ENCODE results near the gene FAM89B.

FAM89B gene

DNA sequence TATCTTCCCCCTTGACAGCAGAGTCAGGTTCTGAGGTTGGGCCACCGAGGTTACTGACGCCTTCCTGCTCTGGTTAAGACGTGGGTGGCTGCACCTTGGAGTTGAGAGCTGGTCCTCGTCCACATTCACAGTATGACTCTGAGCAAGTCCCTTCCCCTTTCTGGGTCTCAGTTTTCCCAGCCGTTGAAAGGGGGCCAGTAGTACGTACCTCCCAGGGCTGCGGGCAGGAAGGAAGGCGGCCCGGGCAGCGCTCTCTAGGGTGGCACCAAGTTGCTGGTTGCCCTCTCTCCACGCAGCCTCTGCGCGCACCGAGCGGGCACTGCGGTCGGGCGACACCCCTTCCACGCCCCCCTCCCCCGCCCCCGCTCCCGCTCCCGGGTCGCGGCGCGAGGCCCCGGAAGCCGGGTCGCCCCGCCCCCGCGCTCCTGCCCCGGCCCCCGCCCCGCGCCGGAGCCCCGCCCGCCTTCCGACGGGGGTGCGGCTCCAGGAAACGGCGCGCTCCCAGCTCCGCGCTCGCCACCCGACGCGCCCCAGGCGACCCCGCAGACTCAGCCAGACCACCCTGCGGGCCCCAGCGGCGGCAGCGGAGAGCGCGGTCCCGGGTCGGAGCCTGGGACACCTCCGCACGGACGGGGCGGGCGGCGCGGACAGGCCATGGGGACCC, 3.4 kb downstream of the FAM89B start, which contains the start of gene EHBP1L1:
Gene EHBP1L1, plus strand, starts transcription at position 486 of the 664 bp plus-strand sequence. CDS start 250 bp downstream, outside the sequence.
- DNase-seq, result no peak

- no peak for DNase-seq
These were observed 4.0 kb downstream of the FAM89B start for GRCh38 chr11:65576232-65576866.

GRCh38 chr11:65576867-65577755, 4.8 kb downstream of the FAM89B start:
- DNase-seq, result no peak

- no peak for DNase-seq
These were observed 5.4 kb downstream of the FAM89B start for GRCh38 chr11:65577756-65578109.

- DNase-seq, result no peak
These were observed 5.8 kb downstream of the FAM89B start for GRCh38 chr11:65578134-65578533.

- DNase-seq, result no peak
These were observed 6.3 kb downstream of the FAM89B start for GRCh38 chr11:65578667-65579066.

DNA sequence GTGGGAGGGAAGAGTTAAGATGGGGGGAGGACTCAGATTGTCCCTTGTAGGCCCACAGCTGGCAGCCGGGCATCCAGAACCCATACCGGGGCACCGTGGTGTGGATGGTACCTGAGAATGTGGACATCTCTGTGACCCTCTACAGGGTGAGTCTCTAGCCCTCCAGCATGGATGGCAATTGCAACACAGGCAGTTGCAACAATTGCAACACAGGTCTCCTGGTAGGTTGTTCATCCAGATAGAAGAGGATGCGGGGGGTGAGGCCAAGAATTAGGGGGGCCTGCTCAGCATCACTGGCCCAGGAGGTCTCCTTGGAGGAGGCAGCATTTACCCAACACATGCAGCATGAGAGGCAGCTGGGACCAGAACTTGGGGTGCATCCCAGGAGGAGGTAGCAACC, 7.0 kb downstream of the FAM89B start:
- no peak for DNase-seq

DNA sequence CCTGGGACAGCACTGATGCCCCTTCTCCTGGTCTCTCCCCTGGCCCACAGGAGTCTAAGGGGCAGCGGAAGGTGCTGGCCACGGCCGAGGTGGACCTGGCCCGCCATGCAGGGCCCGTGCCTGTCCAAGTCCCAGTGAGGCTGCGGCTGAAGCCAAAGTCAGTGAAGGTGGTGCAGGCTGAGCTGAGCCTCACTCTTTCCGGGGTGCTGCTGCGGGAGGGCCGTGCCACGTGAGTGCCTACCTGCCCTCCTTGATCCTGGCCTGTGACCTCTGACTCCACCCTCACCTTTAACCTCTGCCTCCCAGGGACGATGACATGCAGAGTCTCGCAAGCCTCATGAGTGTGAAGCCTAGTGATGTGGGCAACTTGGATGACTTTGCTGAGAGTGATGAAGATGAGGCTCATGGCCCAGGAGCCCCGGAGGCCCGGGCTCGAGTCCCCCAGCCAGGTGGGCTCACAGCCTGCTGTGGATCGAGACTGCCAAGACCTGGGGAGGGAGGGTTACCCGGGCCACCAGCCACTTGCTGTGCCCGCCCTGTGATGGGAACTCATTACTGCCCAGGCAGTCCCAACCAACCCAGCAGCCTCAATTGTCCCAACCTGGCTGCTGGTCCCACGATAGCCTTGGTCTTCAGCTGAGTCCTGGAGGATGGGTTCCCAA, 7.8 kb downstream of the FAM89B start:
- DNase-seq, result no peak

GRCh38 chr11:65580756-65581155, 8.4 kb downstream of the FAM89B start:
- DNase-seq, result no peak

DNA sequence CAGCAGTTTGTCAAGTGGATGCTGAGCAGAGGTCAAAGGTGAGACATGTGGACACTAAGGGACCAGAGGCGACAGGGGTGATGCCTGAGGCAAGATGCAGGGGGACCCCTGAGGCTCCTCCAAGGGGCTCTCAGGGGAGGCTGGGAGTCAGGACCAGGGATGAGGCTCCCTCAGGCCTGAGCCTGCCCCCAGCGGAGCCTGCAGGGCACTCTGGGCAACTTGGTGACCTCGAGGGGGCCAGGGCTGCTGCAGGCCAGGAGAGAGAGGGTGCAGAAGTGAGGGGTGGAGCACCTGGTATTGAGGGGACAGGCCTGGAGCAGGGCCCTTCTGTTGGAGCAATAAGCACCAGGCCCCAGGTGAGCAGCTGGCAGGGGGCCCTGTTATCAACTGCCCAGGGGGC, 9.6 kb downstream of the FAM89B start:
- no peak for DNase-seq

GRCh38 chr11:65583589-65583988, 11.3 kb downstream of the FAM89B start:
- DNase-seq, result no peak

DNA sequence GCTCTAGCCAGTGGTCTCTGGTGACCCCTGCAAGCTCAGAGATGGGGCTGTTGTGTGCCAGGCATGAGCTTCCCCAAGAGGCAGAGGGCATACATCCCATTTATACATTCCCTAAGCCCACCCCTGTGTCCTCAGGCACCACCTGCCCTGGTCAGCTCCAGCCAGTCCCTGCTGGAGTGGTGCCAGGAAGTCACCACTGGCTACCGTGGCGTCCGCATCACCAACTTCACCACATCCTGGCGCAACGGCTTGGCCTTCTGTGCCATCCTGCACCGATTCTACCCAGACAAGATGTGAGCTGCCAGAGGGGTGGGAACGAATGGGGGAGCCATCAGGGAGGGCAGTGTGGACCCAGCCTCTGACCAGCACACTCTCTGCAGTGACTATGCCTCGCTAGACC, 11.8 kb downstream of the FAM89B start:
- no peak for DNase-seq

GRCh38 chr11:65584723-65585171, 12.4 kb downstream of the FAM89B start:
- no peak for DNase-seq

DNA sequence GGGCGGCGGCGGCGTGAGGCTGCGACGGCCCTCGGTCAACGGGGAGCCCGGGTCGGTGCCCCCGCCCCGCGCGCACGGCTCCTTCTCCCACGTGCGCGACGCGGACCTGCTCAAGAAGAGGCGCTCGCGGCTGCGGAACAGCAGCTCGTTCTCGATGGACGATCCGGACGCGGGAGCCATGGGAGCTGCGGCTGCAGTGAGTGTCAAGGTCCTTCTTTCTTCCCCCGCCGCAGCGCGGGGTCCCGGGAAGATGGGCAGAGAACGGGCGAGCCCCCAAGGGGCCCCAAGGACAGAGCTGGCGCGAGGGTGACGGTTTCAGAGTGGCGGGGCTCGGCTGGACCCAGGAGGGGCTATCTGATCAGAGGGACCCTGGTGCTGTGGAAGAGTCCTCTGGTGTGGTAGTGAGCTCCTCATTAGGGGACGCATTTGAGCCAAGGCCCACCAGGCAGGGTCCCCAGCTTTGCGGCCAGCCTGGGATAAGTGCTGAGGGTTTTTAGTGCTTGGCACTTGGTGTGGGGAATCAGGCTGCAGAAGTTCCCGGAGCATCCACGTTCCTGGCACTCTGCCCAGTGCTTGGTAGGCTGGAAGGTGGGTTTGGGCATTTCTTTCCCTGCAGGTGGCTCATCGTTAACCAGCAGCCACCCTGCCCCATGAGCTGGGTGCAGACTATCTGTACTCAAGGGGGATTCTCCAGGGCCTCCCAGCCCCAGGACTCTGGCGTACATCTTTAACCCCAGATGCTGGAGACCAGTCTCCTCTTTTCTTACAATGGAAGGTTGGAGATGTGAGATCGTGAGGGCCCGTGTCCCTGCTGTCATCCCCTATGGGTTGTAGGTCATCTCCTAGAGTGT, 13.3 kb downstream of the FAM89B start:
- DNase-seq, result no peak

DNA sequence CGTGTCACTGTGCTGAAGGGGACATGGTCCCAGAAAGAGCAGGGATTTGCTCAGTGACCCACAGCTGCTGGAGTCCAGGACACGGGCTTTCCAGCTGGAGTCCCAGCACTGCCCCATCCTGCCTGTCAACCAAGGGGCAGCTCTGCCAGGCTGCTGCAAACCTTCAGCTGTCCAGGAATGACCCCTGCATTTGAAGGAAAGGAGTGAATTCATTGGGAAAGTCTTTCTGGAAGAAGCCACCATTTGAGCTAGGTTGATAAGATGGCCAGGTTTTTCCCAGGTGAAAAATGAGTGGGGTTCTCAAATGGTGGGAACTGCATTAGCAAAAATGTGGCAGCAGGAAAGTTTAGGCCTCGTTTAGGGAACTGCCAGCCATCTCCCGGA, 13.9 kb downstream of the FAM89B start:
- DNase-seq, result no peak

- DNase-seq, result no peak
These were observed 14.3 kb downstream of the FAM89B start for GRCh38 chr11:65586676-65587075.

GRCh38 chr11:65588199-65589054, 16.1 kb downstream of the FAM89B start:
- DNase-seq, result no peak

DNA sequence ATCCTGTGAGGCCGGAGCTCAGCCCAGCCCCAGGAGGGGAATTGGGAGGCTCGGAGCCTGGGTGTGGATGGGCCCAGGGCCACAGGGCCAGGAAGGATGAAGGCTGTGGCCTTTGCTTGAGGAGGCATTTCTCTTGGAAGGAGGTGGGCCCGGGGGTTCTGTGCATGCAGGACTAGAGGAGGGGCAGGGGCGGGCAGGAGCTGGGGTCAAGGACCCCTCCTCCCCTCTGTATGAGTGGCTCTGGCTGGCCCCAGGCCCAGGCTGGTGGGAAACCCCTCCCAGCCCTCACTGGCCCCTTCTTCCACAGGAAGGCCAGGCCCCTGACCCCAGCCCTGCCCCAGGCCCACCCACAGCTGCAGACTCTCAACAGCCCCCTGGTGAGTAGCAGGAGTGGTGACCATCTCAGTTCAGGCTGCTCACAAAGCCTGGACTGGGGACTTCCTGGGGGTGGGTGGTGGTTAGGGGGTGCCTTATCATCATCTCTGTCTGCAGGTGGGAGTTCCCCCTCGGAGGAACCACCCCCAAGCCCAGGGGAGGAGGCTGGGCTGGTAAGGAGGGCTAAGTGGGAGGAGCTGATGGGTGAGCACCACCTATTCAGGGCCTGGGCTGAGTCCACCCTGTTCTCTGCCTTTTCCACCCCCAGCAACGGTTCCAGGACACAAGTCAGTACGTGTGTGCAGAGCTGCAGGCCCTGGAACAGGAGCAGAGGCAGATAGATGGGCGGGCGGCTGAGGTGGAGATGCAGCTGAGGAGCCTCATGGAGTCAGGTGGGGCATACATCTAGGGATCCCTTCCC, 17.3 kb downstream of the FAM89B start:
- no peak for DNase-seq

DNA sequence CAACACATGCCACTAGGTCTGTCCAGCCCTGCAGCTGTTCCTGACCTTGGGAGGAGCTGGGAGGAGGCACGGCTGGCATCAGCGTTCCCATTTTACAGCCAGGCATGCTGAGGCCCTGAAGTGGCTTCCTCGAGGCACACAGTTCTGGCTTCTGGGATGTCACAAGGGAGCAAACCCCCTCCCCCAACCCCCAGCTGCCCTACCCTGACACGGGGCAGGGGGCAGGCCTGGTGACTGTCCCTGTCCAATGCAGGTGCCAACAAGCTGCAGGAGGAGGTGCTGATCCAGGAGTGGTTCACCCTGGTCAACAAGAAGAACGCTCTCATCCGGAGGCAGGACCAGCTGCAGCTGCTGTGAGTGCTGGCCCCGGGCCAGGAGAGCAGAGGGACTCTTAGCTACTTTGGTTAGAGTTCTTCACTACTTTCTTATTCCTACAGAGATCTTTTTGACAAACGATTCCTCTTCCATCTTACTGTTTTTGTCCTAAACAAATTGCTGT, 18.0 kb downstream of the FAM89B start:
- DNase-seq, result peak; percentile 78
